Measurements from ENCODE around the gene NEURL2. TPM values are rescaled to one million over a fixed set of nuclear protein-coding genes. Genes with fewer than 3 reads are reported as not detected.

Gene NEURL2
- total RNA-seq, 4 donors from 2014 or later: 8.5 to 32.0 (median 11.6) TPM

DNA sequence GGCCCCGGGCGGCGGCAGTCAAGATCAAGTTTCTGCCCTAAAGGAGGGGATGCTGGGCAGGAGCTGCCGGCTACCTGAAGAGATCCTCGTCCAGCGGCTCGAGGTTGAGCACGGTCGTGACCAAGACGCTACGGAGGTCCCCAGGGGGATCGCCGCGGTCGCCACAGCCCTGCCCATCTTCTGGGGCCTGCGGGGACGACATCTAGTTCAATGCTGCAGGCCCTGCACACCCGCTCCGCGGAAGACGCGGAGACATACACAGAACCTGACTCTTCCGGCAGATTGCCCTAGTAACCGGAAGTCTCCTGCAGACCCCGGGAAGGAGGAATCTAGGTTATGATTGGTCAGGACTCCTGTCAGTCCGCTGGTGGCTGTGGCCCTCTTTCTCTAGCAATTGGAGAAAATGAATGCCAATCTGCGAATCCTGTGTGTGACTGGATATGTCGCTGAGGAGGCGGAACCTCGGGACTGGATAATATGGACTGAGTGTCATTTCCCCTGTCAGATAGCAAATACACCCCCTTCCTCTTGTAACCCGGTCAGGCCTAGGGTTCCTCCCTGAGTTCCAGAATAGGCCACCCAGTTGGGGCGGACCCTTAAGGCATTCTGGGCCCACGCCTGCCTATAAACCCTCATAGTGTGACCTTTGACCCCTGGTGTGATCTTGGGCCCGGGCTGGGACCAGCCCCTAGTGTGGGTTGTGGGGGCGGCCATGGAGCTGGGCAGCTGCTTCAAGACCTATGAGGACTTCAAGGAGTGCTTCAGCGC, 33.7 kb downstream of the NEURL2 start, which contains the start of the genes ACOT8 and ZSWIM3:
Gene ACOT8, minus strand, starts transcription at position 279 of the 768 bp plus-strand sequence. Its CDS starts 77 bp downstream, at position 202.
Gene ZSWIM3, plus strand, starts transcription at position 501 of the 768 bp plus-strand sequence. Its CDS starts 212 bp downstream, at position 713.
- TF ChIP-seq, protein P1, sequence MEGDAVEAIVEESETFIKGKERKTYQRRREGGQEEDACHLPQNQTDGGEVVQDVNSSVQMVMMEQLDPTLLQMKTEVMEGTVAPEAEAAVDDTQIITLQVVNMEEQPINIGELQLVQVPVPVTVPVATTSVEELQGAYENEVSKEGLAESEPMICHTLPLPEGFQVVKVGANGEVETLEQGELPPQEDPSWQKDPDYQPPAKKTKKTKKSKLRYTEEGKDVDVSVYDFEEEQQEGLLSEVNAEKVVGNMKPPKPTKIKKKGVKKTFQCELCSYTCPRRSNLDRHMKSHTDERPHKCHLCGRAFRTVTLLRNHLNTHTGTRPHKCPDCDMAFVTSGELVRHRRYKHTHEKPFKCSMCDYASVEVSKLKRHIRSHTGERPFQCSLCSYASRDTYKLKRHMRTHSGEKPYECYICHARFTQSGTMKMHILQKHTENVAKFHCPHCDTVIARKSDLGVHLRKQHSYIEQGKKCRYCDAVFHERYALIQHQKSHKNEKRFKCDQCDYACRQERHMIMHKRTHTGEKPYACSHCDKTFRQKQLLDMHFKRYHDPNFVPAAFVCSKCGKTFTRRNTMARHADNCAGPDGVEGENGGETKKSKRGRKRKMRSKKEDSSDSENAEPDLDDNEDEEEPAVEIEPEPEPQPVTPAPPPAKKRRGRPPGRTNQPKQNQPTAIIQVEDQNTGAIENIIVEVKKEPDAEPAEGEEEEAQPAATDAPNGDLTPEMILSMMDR (IDR thresholded peaks at IDR 0.05): no peak
- DNase-seq (ENCODE audit: low spot score) (peak; percentile 90), ATAC-seq (ENCODE audit: low FRiP score) (peak; percentile 97)

DNA sequence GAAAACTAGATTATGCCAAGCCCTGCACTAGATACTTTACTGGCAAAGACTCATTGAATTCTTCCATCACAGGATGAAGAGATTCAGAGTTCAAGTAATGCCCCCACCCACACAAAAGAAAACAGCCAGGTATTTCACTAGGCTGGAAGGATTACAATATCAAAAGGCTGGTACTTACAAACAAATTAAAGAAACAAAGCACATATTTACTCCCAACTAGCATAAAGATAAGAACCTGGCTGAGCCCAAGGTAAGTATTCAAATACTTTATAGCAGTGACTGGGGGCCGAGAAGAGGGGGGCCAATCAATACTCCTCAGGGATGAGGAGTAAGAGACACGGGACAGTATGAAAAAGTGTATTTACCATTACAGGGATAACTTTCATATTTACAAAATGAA, 37.5 kb downstream of the NEURL2 start:
- DNase-seq (ENCODE audit: low spot score): no peak
- no peak for ATAC-seq (ENCODE audit: low FRiP score)
- TF ChIP-seq, protein P1 (IDR thresholded peaks at IDR 0.05): no peak

DNA sequence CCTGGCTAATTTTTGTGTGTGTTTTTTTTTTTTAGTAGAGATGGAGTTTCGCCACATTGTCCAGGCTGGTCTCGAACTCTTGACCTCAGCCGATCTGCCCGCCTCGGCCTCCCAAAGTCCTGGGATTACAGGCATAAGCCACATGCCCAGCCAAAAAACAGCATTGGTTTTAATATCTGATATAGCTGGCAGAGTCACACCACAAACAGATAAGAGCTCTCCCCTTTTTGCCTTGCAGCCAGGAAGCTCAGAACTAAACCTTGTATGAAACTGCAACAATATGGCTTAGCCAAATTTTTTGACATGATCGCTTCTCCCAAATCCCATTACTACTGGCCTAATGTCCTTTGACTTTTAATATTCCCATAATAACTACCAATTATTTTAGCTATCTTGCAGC, 38.7 kb downstream of the NEURL2 start:
- TF ChIP-seq, protein P1 (IDR thresholded peaks at IDR 0.05): no peak
- ATAC-seq (ENCODE audit: low FRiP score): no peak
- no peak for DNase-seq (ENCODE audit: low spot score)

DNA sequence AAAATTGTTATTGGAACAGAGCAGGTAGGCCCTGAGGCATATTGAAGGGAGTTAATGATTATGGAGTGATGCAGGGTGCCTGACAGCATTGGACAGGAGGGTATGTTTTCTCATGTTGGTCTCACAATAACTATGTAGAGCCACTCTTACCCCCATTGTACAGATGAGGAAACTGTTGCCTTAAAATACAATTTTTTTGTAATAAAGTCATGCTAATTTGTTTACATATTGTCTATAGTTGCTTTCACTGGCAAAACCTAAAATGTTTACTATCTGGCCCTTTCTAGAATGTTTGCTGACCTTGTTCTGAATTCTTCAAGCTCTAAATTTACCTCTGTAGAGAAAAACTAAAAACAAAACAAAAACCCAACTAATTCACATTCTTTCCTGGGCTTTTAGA, 39.5 kb downstream of the NEURL2 start:
- TF ChIP-seq, protein P1 (IDR thresholded peaks at IDR 0.05): no peak
- ATAC-seq (ENCODE audit: low FRiP score) (no peak), DNase-seq (ENCODE audit: low spot score) (no peak)

- DNase-seq (ENCODE audit: low spot score) (no peak), ATAC-seq (ENCODE audit: low FRiP score) (no peak)
- TF ChIP-seq, protein P1 (IDR thresholded peaks at IDR 0.05): no peak
These were observed 40.1 kb downstream of the NEURL2 start for GRCh38 chr20:45850926-45851325.

DNA sequence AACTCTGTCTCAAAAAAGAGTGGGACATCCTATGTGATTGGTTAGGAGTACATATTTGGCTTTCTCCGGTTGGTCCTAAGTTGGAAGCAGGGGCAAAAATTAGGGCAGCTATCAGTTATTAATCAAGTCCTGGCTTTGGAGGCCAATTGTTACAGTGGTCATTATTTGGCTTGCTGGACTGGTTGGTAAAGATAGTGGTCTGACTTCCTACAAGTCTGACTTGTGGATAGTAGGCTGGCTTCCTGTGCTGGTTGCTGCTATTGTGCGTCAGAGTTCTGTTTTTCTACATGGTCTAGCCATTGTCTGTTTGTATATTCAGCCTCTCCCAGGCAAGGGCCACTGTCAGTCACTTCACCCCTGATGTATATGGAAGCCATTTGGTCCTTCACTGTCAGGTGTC, 40.8 kb downstream of the NEURL2 start:
- DNase-seq (ENCODE audit: low spot score): no peak

More for the DNA sequence above, 40.8 kb downstream of the NEURL2 start:
- no peak for ATAC-seq (ENCODE audit: low FRiP score)
- TF ChIP-seq, protein P1 (IDR thresholded peaks at IDR 0.05): no peak

All from omental fat pad (tissue), 4 donors.